ENCODE results near the gene HSPA12B.

DNA sequence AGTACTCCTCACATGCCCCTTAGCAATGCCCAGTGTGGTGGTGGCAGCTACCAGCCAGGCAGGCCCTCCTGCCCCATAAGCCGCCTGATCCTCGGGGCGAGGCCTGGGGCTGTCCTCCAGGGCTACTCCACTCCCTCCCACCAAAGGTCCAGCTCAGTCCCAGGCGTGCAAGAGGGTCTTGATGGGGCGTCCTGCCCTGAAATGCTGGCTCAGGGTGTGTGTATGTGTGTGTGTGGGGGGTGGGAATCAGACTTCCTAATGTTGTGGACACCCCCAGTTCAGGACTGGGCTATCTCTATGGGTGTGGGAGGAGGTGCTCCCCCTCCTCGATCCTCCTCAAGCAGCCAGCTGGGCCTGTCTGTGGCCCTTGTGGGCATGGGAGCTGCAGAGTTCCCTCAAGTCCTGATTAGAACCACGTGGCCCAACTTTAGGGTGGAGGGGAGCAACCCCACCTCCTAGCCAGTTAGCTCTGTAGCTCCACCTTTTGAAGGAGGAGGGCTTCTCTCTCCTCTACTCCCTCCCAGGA, 7.5 kb downstream of the HSPA12B start:
- TF ChIP-seq, protein P1, sequence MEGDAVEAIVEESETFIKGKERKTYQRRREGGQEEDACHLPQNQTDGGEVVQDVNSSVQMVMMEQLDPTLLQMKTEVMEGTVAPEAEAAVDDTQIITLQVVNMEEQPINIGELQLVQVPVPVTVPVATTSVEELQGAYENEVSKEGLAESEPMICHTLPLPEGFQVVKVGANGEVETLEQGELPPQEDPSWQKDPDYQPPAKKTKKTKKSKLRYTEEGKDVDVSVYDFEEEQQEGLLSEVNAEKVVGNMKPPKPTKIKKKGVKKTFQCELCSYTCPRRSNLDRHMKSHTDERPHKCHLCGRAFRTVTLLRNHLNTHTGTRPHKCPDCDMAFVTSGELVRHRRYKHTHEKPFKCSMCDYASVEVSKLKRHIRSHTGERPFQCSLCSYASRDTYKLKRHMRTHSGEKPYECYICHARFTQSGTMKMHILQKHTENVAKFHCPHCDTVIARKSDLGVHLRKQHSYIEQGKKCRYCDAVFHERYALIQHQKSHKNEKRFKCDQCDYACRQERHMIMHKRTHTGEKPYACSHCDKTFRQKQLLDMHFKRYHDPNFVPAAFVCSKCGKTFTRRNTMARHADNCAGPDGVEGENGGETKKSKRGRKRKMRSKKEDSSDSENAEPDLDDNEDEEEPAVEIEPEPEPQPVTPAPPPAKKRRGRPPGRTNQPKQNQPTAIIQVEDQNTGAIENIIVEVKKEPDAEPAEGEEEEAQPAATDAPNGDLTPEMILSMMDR (IDR thresholded peaks at IDR 0.05) = no peak
- no peak for TF ChIP-seq POLR2A (IDR thresholded peaks at IDR 0.05)

All from esophagus squamous epithelium (tissue), 4 donors.